GM18873 (cell line): ENCODE measurements around the gene MAMDC2.

Experiments used
- ATAC-seq: cut with Tn5 transposase; IDR thresholded peaks from one replicate; pipeline ENCODE4 v1.9.1; 2021; ENCODE audit warnings: mild to moderate bottlenecking, moderate library complexity, moderate number of reproducible peaks; ENCODE audit not compliant: unreplicated experiment, low FRiP score

Gene MAMDC2

GRCh38 chr9:70100362-70100761 is 56.7 kb downstream of the MAMDC2 start:
- no peak for ATAC-seq

DNA sequence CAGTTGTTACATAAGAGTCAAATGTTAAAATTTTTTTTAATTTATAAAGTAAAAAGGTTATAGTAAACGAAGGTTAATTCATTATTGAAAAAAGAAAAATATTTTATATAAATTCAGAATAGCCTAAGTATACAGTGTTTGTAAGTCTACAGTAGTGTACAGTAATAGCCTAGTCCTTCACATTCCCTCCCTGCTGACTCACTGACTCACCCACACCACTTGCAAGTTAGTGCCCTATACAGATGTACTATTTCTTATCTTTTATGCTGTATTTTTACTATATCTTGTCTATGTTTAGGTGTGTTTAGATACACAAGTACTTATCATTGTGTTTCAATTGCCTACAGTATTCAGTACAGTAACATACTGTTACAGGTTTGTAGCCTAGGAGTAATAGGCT is 57.6 kb downstream of the MAMDC2 start:
- no peak for ATAC-seq

- ATAC-seq: no peak
Observed at GRCh38 chr9:70105147-70105546, 61.5 kb downstream of the MAMDC2 start.

DNA sequence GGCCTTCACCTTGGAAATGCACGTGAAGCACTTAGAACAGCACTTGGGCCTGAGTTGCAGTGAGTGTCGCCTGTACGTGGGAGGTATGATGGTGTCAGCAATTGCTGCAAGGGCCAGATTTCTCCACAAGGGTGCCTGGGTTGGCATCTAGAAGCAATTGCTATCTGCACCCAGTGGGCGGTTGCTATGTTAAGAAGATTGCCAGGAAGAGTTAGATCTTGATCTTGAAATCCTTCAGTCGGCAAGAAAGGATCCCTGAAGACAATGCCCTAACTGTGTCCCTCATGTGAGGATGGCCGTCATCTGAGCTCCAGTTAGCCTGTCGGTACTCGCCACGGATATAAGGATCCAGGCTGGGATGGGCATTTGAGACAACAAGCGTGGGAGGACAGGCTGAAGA is 62.9 kb downstream of the MAMDC2 start:
- ATAC-seq: no peak

- ATAC-seq: no peak
Observed at GRCh38 chr9:70107558-70107957, 63.9 kb downstream of the MAMDC2 start.

GRCh38 chr9:70108181-70108580 is 64.5 kb downstream of the MAMDC2 start:
- ATAC-seq: no peak

GRCh38 chr9:70110194-70111041 is 66.8 kb downstream of the MAMDC2 start:
- no peak for ATAC-seq

- peak; percentile 55 for ATAC-seq
Observed at GRCh38 chr9:70111042-70111602, 67.5 kb downstream of the MAMDC2 start.

GRCh38 chr9:70111641-70112236 is 68.1 kb downstream of the MAMDC2 start:
- ATAC-seq: no peak

DNA sequence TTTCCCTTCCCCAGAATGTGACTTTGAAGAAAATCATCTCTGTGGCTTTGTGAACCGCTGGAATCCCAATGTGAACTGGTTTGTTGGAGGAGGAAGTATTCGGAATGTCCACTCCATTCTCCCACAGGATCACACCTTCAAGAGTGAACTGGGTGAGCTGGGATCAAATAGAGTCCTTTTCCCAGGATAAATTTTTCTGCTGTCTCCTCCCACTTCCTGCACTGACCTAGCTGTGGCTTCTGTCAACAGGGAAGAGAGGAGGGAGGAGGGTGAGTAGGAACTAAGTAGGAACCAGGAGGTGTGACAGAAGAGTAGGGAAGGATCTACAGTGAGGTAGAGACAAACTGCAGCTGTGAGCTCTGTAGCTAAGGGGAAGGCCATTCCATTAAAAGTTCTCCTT is 69.3 kb downstream of the MAMDC2 start:
- ATAC-seq: no peak

DNA sequence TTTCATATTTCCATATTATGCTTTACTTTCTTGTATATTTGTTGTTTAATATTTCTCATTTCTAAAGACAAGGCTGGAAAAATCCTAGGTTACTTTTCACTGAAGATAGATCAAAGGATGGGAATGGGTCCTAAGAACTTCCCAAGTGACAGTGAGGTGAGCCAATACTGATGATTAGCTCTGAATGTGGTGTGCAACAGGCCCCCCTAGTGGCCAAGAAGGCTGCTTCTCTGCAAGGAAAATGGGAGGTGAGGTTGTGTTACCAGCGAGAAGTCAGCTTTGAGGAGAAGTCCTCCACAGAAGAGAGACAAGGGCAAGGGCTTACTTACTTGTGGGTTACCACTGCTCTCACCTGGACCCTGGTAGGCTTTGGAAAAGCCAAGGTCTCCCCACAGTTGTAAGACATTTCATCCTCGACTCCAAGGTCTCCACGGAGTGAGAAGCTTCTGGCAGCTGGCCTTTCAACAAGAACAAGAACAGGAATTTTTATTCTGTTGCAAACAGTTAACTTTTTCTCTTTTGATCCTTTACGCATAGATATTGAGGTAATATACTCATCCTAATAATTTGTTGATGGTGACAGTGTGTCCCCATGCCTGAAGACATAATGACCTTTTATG is 69.9 kb downstream of the MAMDC2 start:
- ATAC-seq: no peak

DNA sequence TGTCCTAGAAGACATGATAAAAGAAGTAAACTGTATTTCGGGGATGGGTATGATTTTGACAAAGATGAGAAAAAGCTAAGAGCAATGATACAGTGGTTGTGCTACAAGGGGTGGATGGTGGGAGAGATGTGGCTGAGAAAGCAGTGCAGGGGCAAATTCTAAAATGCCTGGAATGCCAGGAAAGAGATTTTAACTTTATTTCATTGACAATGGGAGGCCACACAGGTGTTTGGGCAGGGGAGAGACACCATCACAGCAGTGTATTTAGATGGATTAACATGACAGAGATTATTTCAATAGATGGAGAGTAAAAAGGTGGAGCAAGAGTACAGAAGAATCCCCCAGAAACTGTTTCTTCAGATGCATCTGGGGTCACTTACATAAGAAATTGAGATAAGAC is 71.2 kb downstream of the MAMDC2 start:
- no peak for ATAC-seq

- ATAC-seq: no peak
Observed at GRCh38 chr9:70117835-70118319, 74.2 kb downstream of the MAMDC2 start.

GRCh38 chr9:70119786-70120185 is 76.1 kb downstream of the MAMDC2 start:
- no peak for ATAC-seq

GRCh38 chr9:70120834-70121510 is 77.3 kb downstream of the MAMDC2 start:
- ATAC-seq: no peak

DNA sequence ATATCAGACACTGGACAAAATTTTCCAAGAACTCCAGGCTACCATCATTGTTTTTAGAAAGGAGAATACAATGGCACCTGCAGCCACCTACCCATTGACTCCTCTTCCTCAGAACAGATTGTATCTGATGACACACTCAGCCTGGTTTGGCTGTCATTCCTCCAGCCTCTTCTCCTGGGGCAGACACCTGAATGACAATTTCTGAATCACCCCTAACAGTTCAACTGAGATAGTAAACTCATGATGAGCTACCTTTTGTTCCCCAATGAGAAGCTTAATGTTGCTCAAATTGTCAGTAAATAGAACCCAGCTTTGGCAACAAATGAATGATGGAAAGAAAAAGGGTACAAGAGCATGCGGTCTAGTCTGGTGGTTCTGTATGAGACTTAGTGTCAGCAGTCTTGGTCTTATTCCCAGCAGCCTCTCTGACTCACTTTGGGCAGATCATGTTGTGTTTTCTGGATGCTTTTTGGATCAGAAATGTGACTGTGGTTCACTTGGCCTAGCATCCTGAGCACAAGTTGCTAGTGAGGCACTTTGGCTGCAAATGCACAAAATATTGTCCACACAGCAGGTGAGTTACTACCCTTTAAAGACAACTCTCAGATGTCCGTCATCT is 78.3 kb downstream of the MAMDC2 start:
- no peak for ATAC-seq

DNA sequence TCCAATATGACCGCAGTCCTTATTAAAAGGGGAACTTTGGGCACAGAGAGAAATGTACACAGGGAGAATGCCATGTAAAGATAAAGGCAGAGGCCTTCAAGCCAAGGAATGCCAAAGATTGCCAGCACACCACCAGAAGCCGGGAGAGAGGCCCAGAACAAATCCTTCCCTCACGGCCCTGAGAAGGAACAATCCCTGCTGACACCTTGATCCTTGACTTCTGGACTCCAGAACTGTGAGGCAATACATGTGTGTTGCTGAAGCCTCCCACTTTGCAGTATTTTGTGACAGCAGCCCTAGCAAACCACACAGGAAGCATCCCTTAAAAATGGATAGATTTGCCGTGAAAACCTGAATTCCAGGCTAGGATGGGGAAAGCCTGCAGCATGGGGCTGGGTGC is 80.0 kb downstream of the MAMDC2 start:
- ATAC-seq: no peak

GRCh38 chr9:70125621-70126263 is 82.1 kb downstream of the MAMDC2 start:
- no peak for ATAC-seq

GRCh38 chr9:70127036-70127435 is 83.4 kb downstream of the MAMDC2 start:
- ATAC-seq: no peak
